ELF-1 (cell line): ENCODE results near the gene PRKD2.
"Not testable (repeated sequence)": the region's sequence is repeated elsewhere in the genome, so short reads cannot be mapped to it uniquely, and the experiment has no call there.

Experiments
- DNase-seq: peaks from one replicate; pipeline ENCODE4 v3.0.0-alpha.2; 2016; ENCODE audit warnings: low read depth, low spot score

PRKD2 gene

DNA sequence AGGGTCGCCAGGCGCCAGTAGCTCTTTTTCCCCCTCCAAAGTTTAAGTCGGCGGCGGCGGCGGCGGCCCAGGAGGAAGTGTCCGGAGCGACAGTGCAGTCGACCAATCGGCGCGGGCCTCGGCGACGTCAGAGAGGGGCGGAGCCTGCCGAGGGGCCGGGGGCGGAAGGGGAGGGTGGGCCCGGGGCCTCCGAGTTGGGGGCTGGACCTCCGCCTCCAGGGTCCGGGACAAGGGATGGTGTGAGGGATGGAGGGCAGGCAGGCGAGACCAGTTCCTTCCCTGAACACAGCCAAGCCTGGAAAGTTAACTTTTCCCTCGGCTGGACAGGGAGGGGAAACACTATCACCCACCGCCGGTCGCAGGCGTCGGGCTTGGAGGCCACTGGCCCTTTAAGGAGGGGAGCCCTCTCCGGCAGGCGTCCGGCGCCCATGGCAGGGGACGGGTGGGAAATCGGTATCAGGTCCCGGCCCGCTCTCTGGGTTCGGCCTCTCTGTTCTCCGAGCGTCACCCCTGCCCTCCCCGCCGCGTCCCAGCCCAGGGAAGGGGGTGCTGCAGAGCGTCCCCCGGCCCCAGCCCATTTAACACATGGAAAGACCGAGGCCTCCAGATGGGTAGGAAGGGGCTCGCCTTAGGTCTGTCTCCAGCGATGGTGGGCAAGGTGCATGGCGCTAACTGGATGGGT lies at the start of gene PRKD2:
Gene PRKD2 (minus strand): TSS at position 81 of the 682 bp plus-strand sequence. CDS start 744 bp downstream, outside the sequence.
- peak; percentile 79 for DNase-seq

- no peak for DNase-seq
Observed at GRCh38 chr19:46764817-46765291, 47.9 kb upstream of the PRKD2 start.

DNA sequence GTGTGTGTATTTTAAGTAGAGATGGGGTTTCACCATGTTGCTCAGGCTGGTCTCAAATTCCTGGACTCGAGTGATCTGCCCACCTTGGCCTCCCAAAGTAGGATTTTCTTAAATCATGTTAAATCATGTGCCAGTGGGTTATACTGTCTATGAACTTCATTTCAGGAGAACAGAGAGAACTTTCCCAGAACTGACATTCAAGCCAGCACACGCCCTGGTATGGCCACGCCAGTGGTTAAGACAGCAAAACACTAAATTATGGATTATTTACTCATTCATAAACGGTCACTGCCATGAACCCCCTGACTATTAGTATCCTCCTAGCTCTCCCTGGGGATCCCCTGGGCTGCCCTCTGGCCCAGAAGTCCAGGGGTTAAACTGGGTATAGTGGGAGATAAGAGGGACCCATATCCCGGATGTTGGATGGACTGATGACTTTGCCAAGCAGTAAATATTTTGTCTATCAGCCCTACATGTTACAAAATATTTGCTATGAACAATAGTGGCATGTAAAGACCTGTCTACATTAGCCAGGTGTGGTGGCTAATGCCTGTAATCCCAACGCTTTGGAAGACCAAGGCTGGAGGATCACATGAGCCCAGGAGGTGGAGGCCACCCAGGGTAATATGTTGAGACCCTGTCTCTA lies 45.5 kb upstream of the PRKD2 start:
- no peak for DNase-seq

GRCh38 chr19:46761418-46761831 lies 44.5 kb upstream of the PRKD2 start:
- no peak for DNase-seq

DNA sequence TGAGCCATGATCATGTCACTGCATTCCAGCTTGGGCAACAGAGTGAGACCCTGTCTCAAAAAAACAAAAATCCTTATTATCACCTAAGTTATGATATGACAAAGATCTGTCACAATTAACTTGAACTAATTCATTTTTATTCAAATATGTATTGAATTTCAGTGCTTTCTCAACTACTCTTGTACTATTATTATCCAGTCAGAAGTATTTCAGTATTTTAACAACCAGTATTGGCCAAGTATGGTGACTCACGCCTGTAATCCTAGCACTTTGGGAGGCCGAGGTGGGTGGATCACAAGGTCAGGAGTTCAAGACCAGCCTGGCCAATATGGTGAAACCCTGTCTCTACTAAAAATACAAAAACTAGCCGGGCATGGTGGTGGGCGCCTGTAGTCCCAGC lies 44.0 kb upstream of the PRKD2 start:
- DNase-seq, result not testable (repeated sequence)

DNA sequence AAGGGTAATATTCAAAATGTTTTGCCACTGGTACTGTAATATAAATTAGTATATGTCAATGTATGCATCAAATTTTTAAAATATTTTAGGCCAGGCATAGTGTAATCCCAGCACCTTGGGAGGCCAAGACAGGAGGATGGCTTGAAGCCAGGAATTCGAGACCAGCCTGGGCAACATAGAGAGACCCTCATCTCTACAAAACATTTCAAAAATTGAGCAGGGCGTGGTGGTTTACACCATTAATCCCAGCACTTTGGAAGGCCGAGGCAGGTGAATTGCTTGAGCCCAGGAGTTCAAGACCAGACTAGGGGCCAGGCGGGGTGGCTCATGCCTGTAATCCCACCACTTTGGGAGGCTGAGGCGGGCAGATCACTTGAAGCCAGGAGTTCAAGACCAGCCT lies 43.4 kb upstream of the PRKD2 start:
- DNase-seq, result no peak

DNA sequence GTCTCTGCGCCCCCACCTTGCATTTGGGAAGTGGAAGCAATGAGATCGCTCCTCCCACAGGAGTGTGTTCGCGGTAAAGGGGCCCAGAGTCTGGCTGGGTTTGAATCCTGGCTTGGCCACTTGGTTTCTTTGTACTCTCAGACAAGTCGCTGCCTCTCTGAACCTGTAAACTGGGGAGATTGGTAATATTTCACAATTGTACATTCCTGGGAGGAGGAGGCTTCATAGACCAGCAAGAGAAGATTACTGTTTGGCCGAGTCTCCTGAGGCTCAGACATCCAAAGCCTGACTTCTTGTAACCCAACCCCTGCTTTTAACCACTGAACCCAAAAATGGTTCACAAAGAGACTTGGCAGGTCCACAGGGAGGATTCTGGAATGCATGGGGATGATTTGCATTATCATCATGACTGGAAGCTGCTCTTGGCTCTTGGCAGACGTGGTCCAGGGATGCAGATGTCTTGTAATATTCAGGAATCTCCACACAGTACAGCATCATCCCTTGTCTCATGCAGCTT lies 43.0 kb upstream of the PRKD2 start:
- no peak for DNase-seq

DNA sequence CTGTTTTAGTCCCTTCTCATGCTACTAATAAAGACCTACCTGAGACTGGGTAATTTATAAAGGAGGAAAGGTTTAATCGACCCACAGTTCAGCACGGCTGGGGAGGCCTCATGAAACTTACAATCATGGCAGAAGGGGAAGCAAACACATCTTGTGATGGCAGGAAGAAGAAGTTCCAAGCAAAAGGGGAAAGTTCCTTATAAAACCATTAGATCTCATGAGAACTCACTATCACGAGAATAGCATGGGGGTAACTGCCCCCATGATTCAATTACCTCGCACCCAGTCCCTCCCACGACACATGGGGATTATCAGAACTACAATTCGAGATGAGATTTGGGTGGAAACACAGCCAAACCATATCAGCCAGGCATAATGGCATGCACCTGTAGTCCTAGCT lies 42.3 kb upstream of the PRKD2 start:
- no peak for DNase-seq

- no peak for DNase-seq
Observed at GRCh38 chr19:46756544-46756888, 39.6 kb upstream of the PRKD2 start.

DNA sequence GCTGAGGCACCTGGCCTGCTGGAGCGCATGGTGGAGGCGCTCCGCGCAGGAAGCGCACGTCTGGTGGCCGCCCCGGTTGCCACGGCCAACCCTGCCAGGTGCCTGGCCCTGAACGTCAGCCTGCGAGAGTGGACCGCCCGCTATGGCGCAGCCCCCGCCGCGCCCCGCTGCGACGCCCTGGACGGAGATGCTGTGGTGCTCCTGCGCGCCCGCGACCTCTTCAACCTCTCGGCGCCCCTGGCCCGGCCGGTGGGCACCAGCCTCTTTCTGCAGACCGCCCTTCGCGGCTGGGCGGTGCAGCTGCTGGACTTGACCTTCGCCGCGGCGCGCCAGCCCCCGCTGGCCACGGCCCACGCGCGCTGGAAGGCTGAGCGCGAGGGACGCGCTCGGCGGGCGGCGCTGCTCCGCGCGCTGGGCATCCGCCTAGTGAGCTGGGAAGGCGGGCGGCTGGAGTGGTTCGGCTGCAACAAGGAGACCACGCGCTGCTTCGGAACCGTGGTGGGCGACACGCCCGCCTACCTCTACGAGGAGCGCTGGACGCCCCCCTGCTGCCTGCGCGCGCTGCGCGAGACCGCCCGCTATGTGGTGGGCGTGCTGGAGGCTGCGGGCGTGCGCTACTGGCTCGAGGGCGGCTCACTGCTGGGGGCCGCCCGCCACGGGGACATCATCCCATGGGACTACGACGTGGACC lies 39.1 kb upstream of the PRKD2 start:
- DNase-seq, result no peak

DNA sequence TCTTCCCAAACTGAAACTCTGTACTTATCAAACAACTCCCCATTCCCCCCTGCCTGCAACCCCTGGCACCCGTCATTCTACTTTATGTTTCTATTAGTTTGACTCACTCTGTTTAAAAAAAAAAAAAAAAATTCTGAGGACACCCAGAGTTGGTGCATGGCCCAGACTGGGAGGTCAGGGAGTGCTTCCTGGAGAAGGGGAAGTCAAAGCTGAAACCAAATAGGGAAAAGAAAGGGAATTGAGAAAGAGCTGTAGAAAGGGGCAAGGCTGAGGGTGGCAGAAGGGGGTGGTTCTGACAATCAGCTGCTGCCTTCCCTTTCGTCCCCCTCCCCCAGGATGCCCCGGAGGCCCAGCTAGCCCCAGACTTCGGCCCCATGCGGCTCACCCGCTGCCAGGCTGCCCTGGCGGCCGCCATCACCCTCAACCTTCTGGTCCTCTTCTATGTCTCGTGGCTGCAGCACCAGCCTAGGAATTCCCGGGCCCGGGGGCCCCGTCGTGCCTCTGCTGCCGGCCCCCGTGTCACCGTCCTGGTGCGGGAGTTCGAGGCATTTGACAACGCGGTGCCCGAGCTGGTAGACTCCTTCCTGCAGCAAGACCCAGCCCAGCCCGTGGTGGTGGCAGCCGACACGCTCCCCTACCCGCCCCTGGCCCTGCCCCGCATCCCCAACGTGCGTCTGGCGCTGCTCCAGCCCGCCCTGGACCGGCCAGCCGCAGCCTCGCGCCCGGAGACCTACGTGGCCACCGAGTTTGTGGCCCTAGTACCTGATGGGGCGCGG lies 38.4 kb upstream of the PRKD2 start:
- DNase-seq, result no peak

DNA sequence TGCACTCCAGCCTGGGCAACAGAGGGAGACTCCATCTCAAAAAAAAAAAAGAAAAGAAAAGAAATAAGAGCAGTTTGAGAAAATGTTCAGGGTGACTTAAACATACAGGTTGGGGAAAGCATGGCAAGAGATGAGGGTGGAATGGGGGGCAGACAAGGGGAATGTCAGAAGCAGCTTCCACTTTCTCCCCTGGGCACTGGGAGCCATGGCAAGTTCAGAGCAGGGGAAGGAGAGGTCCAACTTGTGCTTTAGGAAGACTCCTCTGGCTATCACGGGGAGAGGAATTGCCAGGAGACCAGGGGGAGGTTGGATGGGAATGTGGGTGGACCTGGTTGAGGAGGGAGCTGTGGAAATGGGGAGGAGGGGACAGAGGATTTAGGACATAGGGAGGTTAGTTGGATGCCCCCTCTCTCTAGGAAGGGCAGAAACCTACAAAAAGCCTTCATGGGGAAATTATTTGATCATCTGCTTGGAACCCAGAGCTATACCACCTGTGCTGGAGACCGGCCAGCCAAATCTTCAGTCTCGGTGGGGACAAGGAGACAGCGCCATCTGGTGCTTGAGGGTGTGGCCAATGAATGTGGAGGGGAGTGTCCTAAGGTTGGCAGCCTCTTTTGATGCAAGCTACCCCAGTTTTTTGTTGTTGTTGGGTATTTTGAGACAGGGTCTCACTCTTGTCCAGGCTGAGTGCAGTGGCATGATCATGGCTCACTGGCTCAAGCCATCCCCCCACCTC lies 36.7 kb upstream of the PRKD2 start:
- peak; percentile 63 for DNase-seq

- peak; percentile 81 for DNase-seq
Observed at GRCh38 chr19:46748325-46749109, 31.6 kb upstream of the PRKD2 start.

DNA sequence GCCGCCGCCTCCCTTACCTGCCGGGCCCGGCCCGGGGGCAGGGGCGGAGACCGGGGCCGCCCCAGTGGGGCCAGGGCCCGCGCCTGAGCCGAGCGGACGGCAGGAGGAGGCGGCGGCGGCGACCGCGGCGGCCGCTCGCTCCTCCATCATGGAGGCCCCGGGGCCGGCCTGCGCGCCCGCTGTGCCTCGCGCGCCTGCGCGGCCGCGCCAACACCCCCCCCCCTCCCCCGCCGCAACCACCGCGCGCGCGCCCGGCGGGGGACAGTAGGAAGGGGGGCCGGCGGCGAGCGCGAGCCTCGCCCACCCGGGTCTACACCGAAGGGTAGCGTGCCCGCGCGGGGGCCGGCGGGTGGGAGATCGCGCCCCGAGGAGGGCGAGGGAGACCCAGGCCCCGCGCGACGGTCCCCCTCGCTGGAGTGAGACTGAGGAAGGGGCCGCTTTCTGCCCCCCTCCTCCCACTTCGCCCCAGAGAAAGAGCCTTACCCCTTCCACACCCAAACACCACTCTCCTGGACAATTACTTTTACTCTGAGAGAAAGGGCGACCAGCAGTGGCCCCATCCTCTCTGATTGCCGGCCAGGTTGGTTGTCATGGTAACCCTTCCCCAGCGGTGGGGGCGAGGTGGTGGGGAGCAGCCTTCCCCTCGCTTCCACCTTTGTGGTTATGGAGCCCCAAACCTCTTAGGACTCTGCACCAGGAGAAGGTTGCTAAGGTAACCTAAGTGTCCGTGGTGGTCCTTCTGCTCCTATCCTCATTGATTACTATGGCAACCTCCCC lies 29.6 kb upstream of the PRKD2 start, which contains the start of gene STRN4:
Gene STRN4 (minus strand): TSS at position 170 of the 777 bp plus-strand sequence. CDS start 20 bp downstream, at position 150.
- DNase-seq, result no peak

- DNase-seq, result no peak
Observed at GRCh38 chr19:46745521-46746280, 28.8 kb upstream of the PRKD2 start, which contains the start of gene FKRP. FKRP (plus strand) TSS chr19:46746057; CDS start chr19:46755451, 9,394 bp downstream.

DNA sequence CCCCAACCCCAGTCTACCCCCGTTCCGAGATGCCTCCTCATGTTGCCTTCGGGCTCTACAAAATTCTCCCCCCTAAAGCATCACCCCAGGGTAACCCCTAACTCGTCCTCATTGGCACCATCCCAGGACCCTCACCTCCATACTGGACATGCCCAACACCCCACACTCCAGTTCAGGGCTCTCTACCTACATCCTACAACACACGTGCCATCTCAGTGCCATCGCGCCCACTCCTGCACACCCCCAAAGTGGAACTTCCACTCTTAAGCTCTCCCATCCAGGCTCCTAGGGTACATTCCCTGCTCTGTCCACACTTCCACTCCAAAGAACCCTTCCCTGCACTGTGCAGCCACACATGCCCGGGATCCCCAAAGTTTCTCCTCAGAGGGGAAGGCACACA lies 28.1 kb upstream of the PRKD2 start:
- no peak for DNase-seq

- DNase-seq, result no peak
Observed at GRCh38 chr19:46744005-46744691, 27.2 kb upstream of the PRKD2 start.

- DNase-seq, result no peak
Observed at GRCh38 chr19:46742926-46743480, 26.1 kb upstream of the PRKD2 start.
